ENCODE results near the gene TMEM97. TPM values are rescaled to one million over a fixed set of nuclear protein-coding genes. Genes with fewer than 3 reads are reported as not detected.

The TMEM97 gene
- total RNA-seq, 1 donor from 2014 or later, result 24.6 TPM

GRCh38 chr17:28317099-28317965, 1.7 kb upstream of the TMEM97 start:
- DNase-seq, result no peak

- DNase-seq, result no peak
Observed at GRCh38 chr17:28317966-28318758, 838 bp upstream of the TMEM97 start.

GRCh38 chr17:28319598-28319935, 567 bp downstream of the TMEM97 start:
- DNase-seq, result no peak

- DNase-seq, result no peak
Observed at GRCh38 chr17:28320215-28321061, 1.4 kb downstream of the TMEM97 start.

GRCh38 chr17:28324267-28324745, 5.3 kb downstream of the TMEM97 start:
- DNase-seq, result no peak

- no peak for DNase-seq
Observed at GRCh38 chr17:28324781-28325180, 5.8 kb downstream of the TMEM97 start.

GRCh38 chr17:28325211-28325610, 6.2 kb downstream of the TMEM97 start:
- DNase-seq, result no peak

- DNase-seq, result no peak
Observed at GRCh38 chr17:28326114-28326513, 7.1 kb downstream of the TMEM97 start.

GRCh38 chr17:28327031-28327607, 8.1 kb downstream of the TMEM97 start:
- DNase-seq, result no peak

- DNase-seq, result no peak
Observed at GRCh38 chr17:28327709-28328108, 8.7 kb downstream of the TMEM97 start.

GRCh38 chr17:28328325-28328724, 9.3 kb downstream of the TMEM97 start:
- DNase-seq, result no peak

GRCh38 chr17:28330671-28331070, 11.7 kb downstream of the TMEM97 start:
- DNase-seq, result no peak

GRCh38 chr17:28331891-28332420, 13.0 kb downstream of the TMEM97 start:
- no peak for DNase-seq

GRCh38 chr17:28333083-28333746, 14.2 kb downstream of the TMEM97 start:
- no peak for DNase-seq

GRCh38 chr17:28334171-28334570, 15.2 kb downstream of the TMEM97 start:
- no peak for DNase-seq

GRCh38 chr17:28334666-28335200, 15.7 kb downstream of the TMEM97 start:
- no peak for DNase-seq

GRCh38 chr17:28335201-28335958, 16.4 kb downstream of the TMEM97 start, which contains the start of the genes IFT20 and TNFAIP1:
Gene IFT20, minus strand, starts transcription at chr17:28335472. Its CDS starts 3,487 bp downstream, at chr17:28331985.
Gene TNFAIP1, plus strand, starts transcription at chr17:28335761. Its CDS starts 3,761 bp downstream, at chr17:28339522.
- DNase-seq, result peak; percentile 99

- no peak for DNase-seq
Observed at GRCh38 chr17:28335959-28336871, 17.2 kb downstream of the TMEM97 start.

All from occipital lobe (tissue), 2 donors.